Mammary epithelial cell (primary cell): ENCODE data around the gene ANKRD33B.

Experiments
- CTCF ChIP-seq, 2 donors: IDR thresholded peaks in 1 of 2; conservative IDR thresholded peaks in 1 of 2; 2 replicates each; pipeline ENCODE4 v1.5.1; 2011 to 2012; ENCODE audit warnings: inconsistent platforms in 2 of 2, low read length in 2 of 2, mild to moderate bottlenecking in 2 of 2, control low read depth in 1 of 2, low read depth in 1 of 2; ENCODE audit not compliant: insufficient read depth in 1 of 2; ENCODE audit errors: extremely low read depth in 1 of 2
- EZH2 ChIP-seq: IDR thresholded peaks from 2 replicates; pipeline ENCODE4 v1.6.1; 2012; ENCODE audit warnings: low read length, inconsistent platforms, borderline replicate concordance

GRCh38 chr5:10607023-10607665 is 43.3 kb downstream of the ANKRD33B start:
- TF ChIP-seq CTCF (conservative IDR thresholded peaks at IDR 0.05 in 1 of 2, IDR thresholded peaks at IDR 0.05 in 1 of 2; ENCODE audit: extremely low read depth in 1 of 2, insufficient read depth in 1 of 2, low read depth in 1 of 2, low read length in 2 of 2) (no peak), EZH2 (no peak)
